ENCODE data around the gene SFXN5. TPM values are rescaled to one million over a fixed set of nuclear protein-coding genes. Genes with fewer than 3 reads are reported as not detected.

Gene SFXN5
- total RNA-seq, 1 donor, result 17.0 TPM

- Histone ChIP-seq H3K9me3 (ENCODE audit: low read depth, low read length) (no peaks in the 10 kb centered on the region), H3K4me2 (ENCODE audit: insufficient read depth, low read length) (no peak overlapping the region), H3K27ac (ENCODE audit: low read depth, low read length) (no peak overlapping the region), H3K36me3 (ENCODE audit: insufficient read depth, low read length) (peaks cover 5% of the 10 kb centered on the region), H3K4me1 (ENCODE audit: insufficient read depth, low read length) (no peaks in the 10 kb centered on the region), H3K4me3 (ENCODE audit: insufficient read depth, low read length) (no peak overlapping the region), H4K20me1 (ENCODE audit: insufficient read depth, low read length) (peaks cover 10% of the 10 kb centered on the region), H3K27me3 (ENCODE audit: insufficient read depth, low read length) (no peaks in the 10 kb centered on the region), H2AFZ (ENCODE audit: low read length) (no peak overlapping the region), H3K79me2 (ENCODE audit: insufficient read depth, low read length) (no peaks in the 10 kb centered on the region)
- TF ChIP-seq, protein P1, sequence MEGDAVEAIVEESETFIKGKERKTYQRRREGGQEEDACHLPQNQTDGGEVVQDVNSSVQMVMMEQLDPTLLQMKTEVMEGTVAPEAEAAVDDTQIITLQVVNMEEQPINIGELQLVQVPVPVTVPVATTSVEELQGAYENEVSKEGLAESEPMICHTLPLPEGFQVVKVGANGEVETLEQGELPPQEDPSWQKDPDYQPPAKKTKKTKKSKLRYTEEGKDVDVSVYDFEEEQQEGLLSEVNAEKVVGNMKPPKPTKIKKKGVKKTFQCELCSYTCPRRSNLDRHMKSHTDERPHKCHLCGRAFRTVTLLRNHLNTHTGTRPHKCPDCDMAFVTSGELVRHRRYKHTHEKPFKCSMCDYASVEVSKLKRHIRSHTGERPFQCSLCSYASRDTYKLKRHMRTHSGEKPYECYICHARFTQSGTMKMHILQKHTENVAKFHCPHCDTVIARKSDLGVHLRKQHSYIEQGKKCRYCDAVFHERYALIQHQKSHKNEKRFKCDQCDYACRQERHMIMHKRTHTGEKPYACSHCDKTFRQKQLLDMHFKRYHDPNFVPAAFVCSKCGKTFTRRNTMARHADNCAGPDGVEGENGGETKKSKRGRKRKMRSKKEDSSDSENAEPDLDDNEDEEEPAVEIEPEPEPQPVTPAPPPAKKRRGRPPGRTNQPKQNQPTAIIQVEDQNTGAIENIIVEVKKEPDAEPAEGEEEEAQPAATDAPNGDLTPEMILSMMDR (IDR thresholded peaks at IDR 0.05; ENCODE audit: extremely low read depth, low read depth, low read length), result no peak
- no peak for DNase-seq (ENCODE audit: insufficient read length, low spot score, missing footprints)
Measured at GRCh38 chr2:73036766-73037165, 34.7 kb downstream of the SFXN5 start.

GRCh38 chr2:73035899-73036711, 35.4 kb downstream of the SFXN5 start:
- Histone ChIP-seq H3K4me1 (ENCODE audit: insufficient read depth, low read length) (no peaks in the 10 kb centered on the region), H3K4me2 (ENCODE audit: insufficient read depth, low read length) (no peak overlapping the region), H3K9me3 (ENCODE audit: low read depth, low read length) (no peaks in the 10 kb centered on the region), H2AFZ (ENCODE audit: low read length) (no peak overlapping the region), H3K27ac (ENCODE audit: low read depth, low read length) (no peak overlapping the region), H3K27me3 (ENCODE audit: insufficient read depth, low read length) (no peaks in the 10 kb centered on the region), H4K20me1 (ENCODE audit: insufficient read depth, low read length) (peaks cover 9% of the 10 kb centered on the region), H3K36me3 (ENCODE audit: insufficient read depth, low read length) (peaks cover 5% of the 10 kb centered on the region), H3K79me2 (ENCODE audit: insufficient read depth, low read length) (no peaks in the 10 kb centered on the region), H3K4me3 (ENCODE audit: insufficient read depth, low read length) (no peak overlapping the region)
- no peak for DNase-seq (ENCODE audit: insufficient read length, low spot score, missing footprints)
- TF ChIP-seq, protein P1 (IDR thresholded peaks at IDR 0.05; ENCODE audit: extremely low read depth, low read depth, low read length), result no peak

- Histone ChIP-seq H3K27ac (ENCODE audit: low read depth, low read length) (no peak overlapping the region), H3K27me3 (ENCODE audit: insufficient read depth, low read length) (no peaks in the 10 kb centered on the region), H4K20me1 (ENCODE audit: insufficient read depth, low read length) (peaks cover 9% of the 10 kb centered on the region), H3K79me2 (ENCODE audit: insufficient read depth, low read length) (no peaks in the 10 kb centered on the region), H3K4me3 (ENCODE audit: insufficient read depth, low read length) (no peak overlapping the region), H3K36me3 (ENCODE audit: insufficient read depth, low read length) (peaks cover 5% of the 10 kb centered on the region), H2AFZ (ENCODE audit: low read length) (no peak overlapping the region), H3K4me1 (ENCODE audit: insufficient read depth, low read length) (no peaks in the 10 kb centered on the region), H3K4me2 (ENCODE audit: insufficient read depth, low read length) (no peak overlapping the region), H3K9me3 (ENCODE audit: low read depth, low read length) (no peaks in the 10 kb centered on the region)
- TF ChIP-seq, protein P1 (IDR thresholded peaks at IDR 0.05; ENCODE audit: extremely low read depth, low read depth, low read length), result no peak
- no peak for DNase-seq (ENCODE audit: insufficient read length, low spot score, missing footprints)
Measured at GRCh38 chr2:73034661-73035375, 36.7 kb downstream of the SFXN5 start.

DNA sequence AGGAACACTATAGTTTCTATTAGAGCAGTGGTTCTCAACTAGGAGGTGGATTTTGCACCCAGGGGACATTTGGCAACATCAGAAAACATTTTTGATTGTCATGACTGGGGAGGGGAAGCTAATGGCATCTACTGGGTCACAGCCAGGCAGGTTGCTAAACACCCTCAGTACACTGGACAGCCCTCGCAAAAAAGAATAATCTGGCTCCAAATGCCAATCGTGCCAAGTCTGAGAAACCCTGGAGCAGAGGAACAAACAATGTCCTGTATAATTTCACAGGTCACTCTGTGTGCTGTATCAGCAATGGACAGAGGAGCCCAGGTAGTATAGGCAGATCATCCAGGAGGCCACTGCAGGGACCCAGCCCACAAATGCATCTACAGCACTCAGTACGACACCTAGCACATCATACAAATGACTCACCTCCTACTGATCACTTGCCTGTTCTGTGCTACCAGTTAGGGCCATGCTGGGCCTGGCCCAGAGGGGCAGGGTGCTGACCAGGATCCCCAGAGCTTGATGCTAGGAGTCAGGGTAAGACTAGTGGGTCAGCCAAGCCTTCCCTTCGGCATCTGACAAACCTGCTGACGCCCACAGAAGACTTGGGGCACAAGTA, 37.6 kb downstream of the SFXN5 start:
- H3K4me2 ChIP-seq (ENCODE audit: insufficient read depth, low read length), result no peak overlapping the region
- H3K27ac ChIP-seq (ENCODE audit: low read depth, low read length), result no peak overlapping the region
- H2AFZ ChIP-seq (ENCODE audit: low read length), result no peak overlapping the region
- H3K27me3 ChIP-seq (ENCODE audit: insufficient read depth, low read length), result no peaks in the 10 kb centered on the region
- no peaks in the 10 kb centered on the region for H3K79me2 ChIP-seq (ENCODE audit: insufficient read depth, low read length)
- no peak for DNase-seq (ENCODE audit: insufficient read length, low spot score, missing footprints)
- H4K20me1 ChIP-seq (ENCODE audit: insufficient read depth, low read length), result peaks cover 9% of the 10 kb centered on the region
- peaks cover 5% of the 10 kb centered on the region for H3K36me3 ChIP-seq (ENCODE audit: insufficient read depth, low read length)
- TF ChIP-seq, protein P1 (IDR thresholded peaks at IDR 0.05; ENCODE audit: extremely low read depth, low read depth, low read length), result no peak
- H3K9me3 ChIP-seq (ENCODE audit: low read depth, low read length), result no peaks in the 10 kb centered on the region
- H3K4me3 ChIP-seq (ENCODE audit: insufficient read depth, low read length), result no peak overlapping the region
- peaks cover 8% of the 10 kb centered on the region for H3K4me1 ChIP-seq (ENCODE audit: insufficient read depth, low read length)
